Spleen (tissue), 11 donors: ENCODE data around the gene RNF180. TPM values are rescaled to one million over a fixed set of nuclear protein-coding genes. Genes with fewer than 3 reads are reported as not detected.
"Not testable (repeated sequence)": the region's sequence is repeated elsewhere in the genome, so short reads cannot be mapped to it uniquely, and the experiment has no call there.

Source experiments
- DNase-seq: peaks from one replicate; pipeline ENCODE4 v3.0.0-alpha.2; 2020
- H3K27ac ChIP-seq, 8 donors: fragments of 200-600 bp; sonication (generic) in 7 of 8; 1 replicate in 4 of 8; 2 replicates in 4 of 8; pipeline versions ENCODE4 v1.5.0 to v1.8.0; 2016 to 2021; ENCODE audit warnings: inconsistent platforms in 4 of 8, mild to moderate bottlenecking in 4 of 8, moderate library complexity in 1 of 8
- H3K27me3 ChIP-seq, 7 donors: fragments of 200-600 bp; sonication (generic) in 6 of 7; replicated peaks in 1 of 7; 1 replicate in 4 of 7; 2 replicates in 3 of 7; pipeline versions ENCODE4 v1.5.0 to v1.8.0; 2016 to 2021; ENCODE audit warnings: inconsistent platforms in 3 of 7, mild to moderate bottlenecking in 1 of 7
- H3K36me3 ChIP-seq, 6 donors: fragments of 200-600 bp; sonication (generic) in 5 of 6; 1 replicate in 4 of 6; 2 replicates in 2 of 6; pipeline versions ENCODE4 v1.5.0 to v1.8.0; 2016 to 2021; ENCODE audit warnings: inconsistent platforms in 2 of 6
- H3K4me1 ChIP-seq, 6 donors: fragments of 200-600 bp; sonication (generic) in 5 of 6; 1 replicate in 3 of 6; 2 replicates in 3 of 6; pipeline versions ENCODE4 v1.5.0 to v1.8.0; 2016 to 2021; ENCODE audit warnings: inconsistent platforms in 3 of 6
- H3K4me3 ChIP-seq, 8 donors: fragments of 200-600 bp; sonication (generic) in 7 of 8; 1 replicate in 4 of 8; 2 replicates in 4 of 8; pipeline versions ENCODE4 v1.5.0 to v1.8.0; 2016 to 2021; ENCODE audit warnings: inconsistent platforms in 4 of 8, mild to moderate bottlenecking in 4 of 8, moderate library complexity in 2 of 8
- H3K9me3 ChIP-seq, 8 donors: fragments of 200-600 bp; sonication (generic) in 7 of 8; 1 replicate in 4 of 8; 2 replicates in 4 of 8; pipeline versions ENCODE4 v1.5.0 to v1.8.0; 2016 to 2021; ENCODE audit warnings: inconsistent platforms in 4 of 8
- CTCF ChIP-seq, 11 experiments: fragments of 200-600 bp in 7 of 11; fragments of 450-650 bp in 4 of 11; sonication (generic) in 4 of 11; IDR thresholded peaks in 8 of 11; conservative IDR thresholded peaks in 3 of 11; 1 replicate in 7 of 11; 2 replicates in 4 of 11; pipeline versions ENCODE4 v1.4.0 to v1.8.0; 2016 to 2021; ENCODE audit warnings: antibody characterized with exemption in 11 of 11, inconsistent platforms in 4 of 11, mild to moderate bottlenecking in 1 of 11
- POLR2A ChIP-seq, 3 donors: fragments of 450-650 bp; IDR thresholded peaks; one replicate each; pipeline ENCODE4 v1.5.1; 2017; ENCODE audit warnings: antibody characterized with exemption in 3 of 3, mild to moderate bottlenecking in 1 of 3
- POLR2AphosphoS5 ChIP-seq, 3 donors: sonication (generic); formaldehyde crosslinking; IDR thresholded peaks; one replicate each; pipeline ENCODE4 v1.5.1; 2017; ENCODE audit warnings: antibody characterized with exemption in 3 of 3
- WGBS, 5 donors: extraction: QIAGEN DNeasy Blood & Tissue Kit in 3 of 5; methylation state at CpG; one replicate each; pipeline versions ENCODE4 v1.1.5 to v1.1.7; 2013 to 2018; 5-methylcytosine and 5-hydroxymethylcytosine counted together
- intact Hi-C: fragments of 100-400 bp; cut with DNase I; formaldehyde crosslinking; loops from one replicate; pipeline ENCODE4 v1.15.0; 2023; ENCODE audit warnings: low total_unique reads
- polyA plus RNA-seq, 3 donors: library from polyadenylated mRNA; stranded (reverse); fragments of 200-250 nt; gene quantifications; one replicate each; pipeline ENCODE4 v1.2.1, GENCODE V29; 2013
- total RNA-seq, 7 donors: library from RNA; depleted of rRNA in 3 of 7; stranded (reverse); fragments of >200 nt in 3 of 7; fragmentation: NEBNext Ultra II Directional in 4 of 7; extraction: Animal tissue kit (Norgen Biotek cat#: 25700) in 4 of 7; gene quantifications; one replicate each; pipeline versions ENCODE4 v1.1.0 to v1.2.1, GENCODE V29; 2016 to 2021
- donor health status: healthy with polysubstance abuse.
- donor health status: DM: no; HTN: no; CAD: no; lungs with moderate emphysema.
- donor health status: DM: no; HTN: no; CAD: no.
- donor health status: Bipolar disorder and iron deficiency.
- donor health status: healthy.
- donor health status: DM: no; HTN: no; CAD: no.
- donor health status: DM: yes; HTN: yes; CAD: no.

Gene RNF180
- total and polyA plus RNA-seq, 10 donors, result 0.72 to 18.3 (median 9.1) TPM

GRCh38 chr5:64285188-64286130 lies 119.8 kb downstream of the RNF180 start:
- 81 to 88% (median 83%) methylated on average over 8 of the region's 8 CpGs for WGBS, 5 donors
- Histone ChIP-seq H3K27ac (no peak overlapping the region), H3K27me3 (no peaks in the 10 kb centered on the region), H3K9me3 (peaks cover 3 to 56% (median 38%) of the 10 kb centered on the region in 8 donors), H3K4me3 (no peak overlapping the region), H3K4me1 (no peaks in the 10 kb centered on the region), H3K36me3 (no peaks in the 10 kb centered on the region)
- intact Hi-C loops, result no loop called here
- peak; percentile 41 for DNase-seq
- TF ChIP-seq POLR2AphosphoS5 (IDR thresholded peaks at IDR 0.05), result no peak
- no peak for TF ChIP-seq POLR2A (IDR thresholded peaks at IDR 0.05)
- no peak for TF ChIP-seq CTCF (IDR thresholded peaks at IDR 0.05 in 8 of 11, conservative IDR thresholded peaks at IDR 0.05 in 3 of 11)

- WGBS, 5 donors, result 67 to 87% (median 75%) methylated on average over 1 of the region's 1 CpG
- Histone ChIP-seq H3K27me3 (no peaks in the 10 kb centered on the region), H3K36me3 (no peaks in the 10 kb centered on the region), H3K27ac (no peak overlapping the region), H3K9me3 (peaks cover 0 to 54% (median 34%) of the 10 kb centered on the region in 8 donors), H3K4me1 (no peaks in the 10 kb centered on the region), H3K4me3 (no peak overlapping the region)
- no peak for TF ChIP-seq CTCF (IDR thresholded peaks at IDR 0.05 in 8 of 11, conservative IDR thresholded peaks at IDR 0.05 in 3 of 11)
- TF ChIP-seq POLR2A (IDR thresholded peaks at IDR 0.05), result no peak
- TF ChIP-seq POLR2AphosphoS5 (IDR thresholded peaks at IDR 0.05), result no peak
- intact Hi-C loops, result no loop called here
- no peak for DNase-seq
These were observed 120.7 kb downstream of the RNF180 start for GRCh38 chr5:64286381-64286780.

- H3K36me3 ChIP-seq, DNase-seq, intact Hi-C loops, H3K4me3 ChIP-seq, H3K27ac ChIP-seq, H3K27me3 ChIP-seq, H3K4me1 ChIP-seq: not testable (repeated sequence)
- H3K9me3 ChIP-seq, result peaks cover 0 to 49% (median 18%) of the 10 kb centered on the region in 8 donors
- 82 to 93% (median 88%) methylated on average over 2 of the region's 2 CpGs for WGBS, 5 donors
These were observed 122.9 kb downstream of the RNF180 start for GRCh38 chr5:64288496-64288895.

- H3K4me1 ChIP-seq, result no peaks in the 10 kb centered on the region
- no peaks in the 10 kb centered on the region for H3K27me3 ChIP-seq
- H3K36me3 ChIP-seq, result no peaks in the 10 kb centered on the region
- H3K9me3 ChIP-seq, result peaks cover 0 to 33% (median 11%) of the 10 kb centered on the region in 8 donors
- 85 to 93% (median 88%) methylated on average over 3 of the region's 3 CpGs for WGBS, 5 donors
- no peak overlapping the region for H3K27ac ChIP-seq
- no peak overlapping the region for H3K4me3 ChIP-seq
- TF ChIP-seq CTCF (IDR thresholded peaks at IDR 0.05 in 8 of 11, conservative IDR thresholded peaks at IDR 0.05 in 3 of 11), result no peak
- no peak for TF ChIP-seq POLR2AphosphoS5 (IDR thresholded peaks at IDR 0.05)
- intact Hi-C loops, result no loop called here
- no peak for DNase-seq
These were observed 127.1 kb downstream of the RNF180 start for GRCh38 chr5:64292611-64293215.
